Islet precursor cell (in vitro differentiated cells): ENCODE measurements around the gene RHOBTB1.

Experiments
- DNase-seq: peaks from one replicate; pipeline ENCODE4 v3.0.0-alpha.2; 2018

RHOBTB1 gene

DNA sequence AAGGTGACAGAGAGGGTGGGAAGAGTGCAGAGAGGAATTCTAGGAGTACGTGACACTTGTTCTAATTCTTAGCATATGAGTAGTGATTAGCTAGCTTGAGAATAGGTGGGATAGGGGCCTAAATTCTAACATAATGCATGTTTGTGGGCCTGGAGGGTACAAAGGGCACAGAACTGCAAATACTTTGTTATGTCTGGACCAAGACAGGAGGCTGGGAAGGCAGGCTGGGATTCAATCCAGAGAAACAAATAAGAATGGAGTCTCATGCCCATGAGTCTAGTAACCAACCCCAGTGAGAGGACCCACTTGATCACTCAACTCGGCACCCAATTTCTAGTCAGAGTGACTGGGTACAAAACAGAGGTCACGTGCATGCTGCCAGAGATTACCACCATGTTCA lies 40.9 kb downstream of the RHOBTB1 start:
- no peak for DNase-seq

DNA sequence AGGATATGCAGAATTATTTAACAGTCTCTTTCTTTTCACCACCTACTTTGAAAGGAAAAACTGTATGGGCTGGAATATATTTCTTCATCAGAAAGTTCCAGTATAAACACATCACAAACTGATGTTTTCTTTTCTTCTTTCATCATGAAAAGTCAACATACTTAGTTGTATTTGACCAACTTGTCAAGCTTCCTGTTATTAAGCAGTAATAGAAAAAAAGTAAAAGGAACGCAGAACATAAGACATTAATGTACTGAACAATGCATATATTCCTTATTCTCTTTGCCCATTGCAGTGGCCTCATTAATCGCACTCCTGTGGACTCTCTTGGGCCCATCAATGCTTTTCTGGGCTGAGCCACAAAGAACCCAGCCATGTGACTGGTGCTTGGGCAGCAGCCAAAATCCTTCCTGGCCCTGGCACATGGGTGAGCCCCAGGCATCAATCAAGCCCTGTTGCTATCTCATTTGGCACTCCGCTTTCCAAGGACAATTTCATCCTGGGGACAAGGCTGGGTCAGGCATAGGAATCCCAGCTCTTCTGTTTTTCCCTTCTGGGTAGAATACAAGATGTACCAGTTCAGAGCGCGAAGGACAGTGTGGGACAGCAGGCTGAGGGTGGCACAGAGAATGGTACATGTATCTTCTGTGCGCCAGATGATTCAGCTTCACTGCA lies 42.3 kb downstream of the RHOBTB1 start:
- no peak for DNase-seq

DNA sequence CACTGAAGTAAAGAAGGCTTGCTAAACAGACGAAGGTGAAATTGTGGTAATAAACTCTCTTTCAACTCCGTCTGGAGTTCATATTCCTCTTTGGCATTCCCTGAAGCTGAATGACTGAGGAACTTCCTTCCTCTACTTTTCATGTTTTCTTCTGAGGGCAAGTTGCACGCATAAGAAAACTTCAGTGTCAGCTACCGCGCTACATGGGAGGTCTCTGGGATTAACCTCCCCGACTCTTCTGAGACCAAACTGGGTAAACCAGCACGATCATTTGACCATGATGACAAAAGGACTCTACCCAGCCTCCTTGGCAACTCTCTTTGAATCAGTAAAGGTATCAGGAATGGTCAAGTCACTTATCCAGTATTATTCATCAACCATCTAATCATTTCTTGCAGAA lies 44.7 kb downstream of the RHOBTB1 start:
- DNase-seq, result no peak

DNA sequence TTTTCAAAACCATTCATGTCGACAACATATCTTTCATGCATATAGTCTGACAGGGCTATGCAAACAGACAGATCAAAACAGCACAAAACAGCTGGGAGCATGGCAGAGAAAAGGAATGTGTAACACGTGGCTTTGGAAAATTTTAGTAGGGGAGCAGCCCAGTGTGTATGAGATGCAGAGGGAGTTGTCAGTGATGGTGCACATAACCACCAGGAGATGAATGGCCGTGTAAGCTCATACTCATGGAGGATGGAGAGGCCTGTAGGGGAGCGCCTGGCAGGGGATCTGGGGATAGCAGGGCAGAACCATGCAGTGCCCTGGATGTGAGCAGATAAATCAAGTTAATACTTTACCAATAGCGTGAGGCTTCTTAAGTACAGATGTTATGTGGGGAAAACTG lies 45.7 kb downstream of the RHOBTB1 start:
- no peak for DNase-seq

DNA sequence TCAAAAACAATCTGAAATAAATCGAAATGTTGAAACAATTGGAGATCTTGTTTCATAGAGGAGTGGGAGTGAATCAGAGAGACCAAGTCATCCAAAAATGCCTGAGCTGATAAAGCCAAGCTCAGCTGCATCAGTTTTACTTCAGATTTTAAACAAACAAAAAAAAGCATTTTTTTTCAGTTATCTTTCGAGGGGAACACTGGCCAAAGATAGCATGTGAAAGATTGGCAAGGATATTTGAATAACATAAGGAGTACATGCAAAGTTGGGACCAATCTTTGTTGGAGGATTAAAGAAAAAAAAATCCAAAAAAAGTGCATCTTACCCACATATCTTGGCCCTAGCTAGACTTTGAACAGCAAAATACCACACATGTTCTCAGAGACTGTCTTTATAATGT lies 47.2 kb downstream of the RHOBTB1 start:
- no peak for DNase-seq

DNA sequence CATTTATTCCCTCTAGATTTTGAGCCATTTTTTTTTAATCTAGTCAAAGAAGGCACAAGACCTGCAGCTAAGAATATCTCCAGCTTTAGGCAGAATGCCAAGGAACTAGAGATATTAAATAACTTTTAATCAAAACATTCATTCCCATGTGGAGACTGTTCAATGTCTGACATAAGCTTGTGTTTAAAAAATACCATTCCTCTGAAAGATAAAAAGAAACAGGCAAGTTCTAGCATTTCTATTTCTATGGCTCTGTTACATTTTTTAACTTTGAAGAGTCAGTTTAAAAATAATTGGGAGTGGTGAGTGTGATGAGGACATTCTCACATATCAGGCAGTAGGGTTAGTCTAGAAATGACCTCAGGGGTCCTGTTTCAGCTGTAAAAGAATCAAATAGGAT lies 48.0 kb downstream of the RHOBTB1 start:
- no peak for DNase-seq

DNA sequence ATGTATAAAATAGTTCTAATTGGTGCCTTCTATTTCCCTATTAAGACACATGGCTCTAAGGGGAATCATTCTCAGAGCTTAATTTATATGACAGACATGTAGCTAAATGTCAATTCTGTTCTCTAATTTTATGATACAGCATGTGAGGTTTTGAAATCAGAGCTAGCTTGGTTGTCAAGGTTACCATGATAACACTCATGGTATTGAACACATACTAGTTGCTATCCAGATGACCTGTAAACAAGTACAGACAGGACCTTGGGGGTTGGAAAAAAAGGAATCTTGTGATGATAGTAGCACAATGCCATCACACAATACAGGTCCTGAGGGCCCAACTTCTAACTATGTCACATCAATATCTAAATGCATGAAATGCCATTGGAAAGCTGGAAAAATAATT lies 49.2 kb downstream of the RHOBTB1 start:
- DNase-seq, result no peak

DNA sequence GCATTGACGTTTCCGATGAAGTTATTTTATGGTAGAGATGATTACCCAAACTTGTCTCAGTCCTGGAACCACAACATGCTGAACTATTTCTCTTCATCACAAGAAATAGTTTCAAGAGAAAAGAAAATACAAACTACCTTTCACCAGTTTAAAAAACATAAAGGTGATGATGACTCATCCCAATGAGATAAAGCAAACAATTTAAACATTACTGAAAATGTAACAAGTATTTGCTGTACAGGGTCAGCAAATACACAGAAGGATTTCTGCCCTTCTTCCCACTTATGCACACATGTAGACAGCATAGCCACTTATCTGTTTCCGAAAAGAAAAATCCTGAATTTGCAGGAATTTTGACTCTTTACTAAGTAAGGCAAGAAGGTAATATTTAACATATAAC lies 50.8 kb downstream of the RHOBTB1 start:
- DNase-seq, result no peak

DNA sequence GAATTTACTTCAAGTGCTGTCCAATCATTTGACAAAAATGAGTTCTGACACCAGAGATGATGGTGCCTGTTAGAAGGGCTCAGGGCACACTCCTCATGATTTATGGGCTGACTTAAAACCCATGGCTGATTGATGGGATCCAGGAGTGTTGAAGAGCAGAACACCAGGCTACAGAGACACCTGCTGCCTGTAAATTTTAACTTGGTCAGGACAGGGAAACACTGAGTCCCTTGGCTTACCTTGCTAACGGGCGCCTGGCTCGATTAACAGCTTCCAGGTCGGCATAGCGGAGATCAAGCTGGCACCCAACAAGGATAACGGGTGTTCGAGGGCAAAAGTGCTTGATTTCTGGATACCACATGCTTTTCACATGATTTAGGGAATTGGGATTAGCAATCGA lies 51.4 kb downstream of the RHOBTB1 start:
- DNase-seq, result no peak

DNA sequence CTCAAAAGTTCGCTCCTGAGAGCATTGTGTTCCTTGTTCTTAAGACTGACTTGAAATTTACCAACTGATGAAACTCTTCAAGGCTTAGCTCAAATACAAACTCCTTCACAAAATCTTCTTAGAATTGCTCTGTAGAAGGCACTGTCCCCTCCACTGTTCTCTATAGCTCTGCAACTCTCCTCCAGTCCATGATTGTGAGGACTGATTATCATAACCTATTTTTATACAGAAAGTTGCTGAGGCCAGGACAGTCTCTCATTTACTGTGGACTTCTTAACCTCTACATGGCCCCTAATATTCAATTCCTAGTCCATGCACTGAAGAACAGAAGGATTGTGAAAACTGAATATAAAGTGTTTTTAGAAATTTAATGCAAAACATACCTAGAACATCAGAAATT lies 53.2 kb downstream of the RHOBTB1 start:
- DNase-seq, result no peak

DNA sequence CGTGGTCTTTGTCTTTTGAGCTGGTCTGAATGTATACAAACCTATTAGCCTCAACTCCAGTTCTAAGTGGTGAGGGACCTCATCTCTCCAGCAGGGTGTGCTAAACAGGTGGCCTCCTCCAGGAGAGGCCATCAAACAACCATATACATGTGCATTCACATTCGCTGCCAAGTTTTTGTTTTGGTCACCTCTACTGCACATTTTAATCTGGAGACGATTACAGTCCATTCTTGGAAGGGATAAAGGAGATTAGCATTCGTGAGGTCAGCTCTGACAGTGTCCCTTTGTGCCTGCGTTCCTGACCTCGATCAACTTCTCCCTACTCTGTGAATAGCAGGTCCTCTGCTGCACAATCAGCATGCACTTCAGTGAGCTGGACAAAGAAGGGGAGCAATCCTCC lies 60.8 kb downstream of the RHOBTB1 start:
- peak; percentile 60 for DNase-seq

DNA sequence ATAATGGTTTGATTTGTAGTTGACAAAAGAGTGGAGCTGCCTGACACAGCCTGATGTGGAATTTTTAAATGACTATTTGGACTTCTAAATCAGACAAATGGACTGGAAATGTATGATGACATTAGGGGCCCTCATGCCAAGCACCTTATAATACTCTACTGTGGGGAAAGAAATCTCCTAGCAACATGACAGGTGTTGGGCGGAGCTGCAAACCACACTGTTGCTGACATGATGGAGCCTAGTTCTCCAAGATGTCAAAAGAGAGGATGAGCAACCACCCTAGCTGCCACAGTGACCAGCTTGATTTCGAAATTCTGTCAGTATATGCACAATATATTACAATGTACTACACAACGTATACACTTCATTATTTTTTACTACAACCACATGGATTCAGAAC lies 65.8 kb downstream of the RHOBTB1 start:
- DNase-seq, result no peak

DNA sequence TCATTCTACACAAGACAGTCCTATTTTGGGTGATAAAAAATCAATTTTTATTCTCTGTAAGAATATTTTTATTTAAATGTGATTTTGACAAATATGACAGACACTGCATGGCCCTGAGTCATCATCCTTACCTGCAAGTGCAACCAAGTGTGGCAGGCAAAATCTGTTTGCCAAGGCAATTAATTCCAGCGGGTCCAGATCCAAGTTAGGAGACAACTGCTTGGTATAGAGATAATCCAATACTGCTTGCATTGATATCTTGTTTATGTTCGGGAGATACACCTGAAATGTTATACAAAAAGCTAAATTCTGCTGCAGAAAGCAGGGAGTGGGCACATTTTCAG lies 66.2 kb downstream of the RHOBTB1 start:
- no peak for DNase-seq

DNA sequence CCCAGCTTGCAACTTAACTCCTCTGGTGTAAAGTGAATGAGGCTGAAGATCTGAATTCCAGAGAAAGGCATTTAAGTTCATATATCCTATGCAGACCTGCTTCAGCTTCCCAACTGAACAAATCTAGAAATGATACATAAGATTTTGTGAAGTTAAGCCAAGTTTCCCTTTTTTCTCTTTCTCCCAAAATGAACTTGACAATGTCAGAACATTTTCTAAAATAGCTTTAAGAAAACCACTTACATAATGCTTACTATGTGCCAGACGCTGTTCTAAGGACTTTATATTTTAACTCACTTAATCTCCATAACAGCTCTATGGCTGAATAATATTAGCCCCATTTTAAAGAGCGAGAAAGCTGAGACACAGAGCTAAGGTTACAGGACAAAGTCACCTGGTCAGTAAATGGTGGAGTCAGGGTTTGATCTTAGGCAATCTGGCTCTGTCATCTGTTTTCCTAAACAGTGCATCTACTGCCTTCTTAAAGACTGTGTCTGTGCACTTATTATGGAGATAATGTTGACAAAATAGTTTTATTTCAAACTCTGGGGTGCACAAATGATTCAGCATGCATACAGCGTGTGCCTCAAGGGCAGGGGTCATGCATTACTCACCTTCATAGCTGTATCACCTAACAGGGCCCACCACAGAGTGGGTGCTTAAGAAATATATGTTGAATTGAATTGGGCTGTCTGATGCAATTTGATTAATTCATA lies 66.8 kb downstream of the RHOBTB1 start:
- no peak for DNase-seq

DNA sequence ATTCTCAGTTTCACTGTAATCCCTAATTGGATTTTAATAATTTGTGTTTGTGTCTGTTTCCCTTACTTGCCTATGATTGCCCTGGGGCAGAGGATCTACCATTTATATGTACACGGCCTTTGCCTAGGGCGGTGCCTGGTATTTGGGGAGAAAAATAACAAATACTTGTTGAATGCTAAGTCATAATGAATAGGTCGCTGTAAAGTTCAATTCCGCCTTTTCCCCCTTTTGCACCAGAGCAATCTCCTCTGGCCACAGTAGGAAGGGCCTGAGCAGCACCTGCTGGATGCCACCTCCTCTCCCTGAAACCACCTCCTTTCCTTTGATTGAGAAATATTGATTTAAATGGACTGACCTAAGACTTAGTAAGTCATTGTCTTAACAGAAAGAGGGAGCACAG lies 70.2 kb downstream of the RHOBTB1 start:
- no peak for DNase-seq

DNA sequence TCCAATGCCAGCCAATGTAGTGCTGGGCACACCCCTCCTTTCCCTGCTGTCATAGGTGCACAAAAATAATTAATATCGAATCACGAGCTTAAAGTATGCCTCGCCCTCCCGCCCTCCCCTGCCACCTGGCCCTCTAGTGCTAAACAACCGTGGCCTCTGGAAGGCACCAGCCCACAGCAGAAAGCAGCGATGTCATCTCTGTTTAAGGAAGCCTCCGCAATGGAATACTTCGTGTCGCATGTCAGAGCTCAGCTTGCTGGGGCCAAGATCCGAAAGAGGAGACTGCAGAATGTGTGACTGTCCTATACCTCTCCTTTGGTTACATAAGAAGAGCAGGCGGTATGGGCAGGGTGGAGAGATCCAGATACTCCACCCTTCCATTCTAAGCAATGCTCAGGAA lies 71.5 kb downstream of the RHOBTB1 start:
- DNase-seq, result no peak

DNA sequence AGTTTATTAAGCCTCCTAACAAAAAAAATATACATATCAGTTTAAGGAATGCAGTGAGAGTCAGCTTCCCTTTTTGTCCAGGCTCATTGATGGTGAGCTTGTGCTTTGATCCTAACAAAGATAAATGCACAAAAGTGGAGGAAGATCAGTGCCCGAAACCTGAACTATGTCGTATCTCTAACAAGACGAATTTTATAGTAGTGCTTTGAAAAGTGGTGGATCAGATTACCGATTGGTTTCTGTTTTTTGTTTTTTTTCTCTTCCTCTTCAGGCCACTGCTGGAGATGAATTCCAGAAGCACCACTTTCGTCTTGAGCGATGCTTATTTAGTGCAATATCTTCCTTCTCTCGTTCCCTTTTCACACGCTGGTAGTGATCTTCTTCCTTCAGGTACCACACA lies 72.8 kb downstream of the RHOBTB1 start:
- no peak for DNase-seq

DNA sequence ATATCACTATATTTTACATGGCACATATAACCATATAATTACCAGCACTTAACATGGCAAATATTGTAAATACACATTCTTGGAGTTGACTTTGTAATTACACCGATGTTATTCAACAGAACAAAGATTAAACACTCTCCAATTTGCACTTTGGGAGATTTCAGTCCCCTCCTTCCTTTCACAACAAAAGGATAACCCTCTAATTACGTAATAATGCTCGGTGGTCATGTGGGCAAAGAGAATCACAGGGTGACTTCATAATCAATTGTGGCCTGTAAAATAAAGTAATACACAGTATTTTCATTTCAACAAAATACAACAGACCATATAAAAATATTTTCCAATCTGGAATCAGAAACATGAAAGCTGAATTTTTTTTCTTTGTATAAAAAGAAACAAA lies 73.2 kb downstream of the RHOBTB1 start:
- DNase-seq, result no peak

DNA sequence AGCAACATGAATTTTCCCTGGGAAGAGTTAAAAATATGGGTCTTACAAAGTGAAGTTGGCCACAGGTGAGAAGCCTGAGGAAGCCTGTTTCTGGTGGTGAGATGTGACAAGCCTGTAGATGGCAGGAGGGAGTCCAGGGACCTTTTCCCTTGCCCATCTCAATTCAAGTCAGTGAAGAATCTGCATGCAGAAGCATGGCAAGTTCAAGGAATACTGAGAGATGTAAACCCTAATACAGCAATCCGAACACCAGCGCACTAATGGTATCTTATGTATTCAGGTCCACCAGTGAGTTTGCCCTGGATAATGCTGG lies 73.6 kb downstream of the RHOBTB1 start:
- no peak for DNase-seq

DNA sequence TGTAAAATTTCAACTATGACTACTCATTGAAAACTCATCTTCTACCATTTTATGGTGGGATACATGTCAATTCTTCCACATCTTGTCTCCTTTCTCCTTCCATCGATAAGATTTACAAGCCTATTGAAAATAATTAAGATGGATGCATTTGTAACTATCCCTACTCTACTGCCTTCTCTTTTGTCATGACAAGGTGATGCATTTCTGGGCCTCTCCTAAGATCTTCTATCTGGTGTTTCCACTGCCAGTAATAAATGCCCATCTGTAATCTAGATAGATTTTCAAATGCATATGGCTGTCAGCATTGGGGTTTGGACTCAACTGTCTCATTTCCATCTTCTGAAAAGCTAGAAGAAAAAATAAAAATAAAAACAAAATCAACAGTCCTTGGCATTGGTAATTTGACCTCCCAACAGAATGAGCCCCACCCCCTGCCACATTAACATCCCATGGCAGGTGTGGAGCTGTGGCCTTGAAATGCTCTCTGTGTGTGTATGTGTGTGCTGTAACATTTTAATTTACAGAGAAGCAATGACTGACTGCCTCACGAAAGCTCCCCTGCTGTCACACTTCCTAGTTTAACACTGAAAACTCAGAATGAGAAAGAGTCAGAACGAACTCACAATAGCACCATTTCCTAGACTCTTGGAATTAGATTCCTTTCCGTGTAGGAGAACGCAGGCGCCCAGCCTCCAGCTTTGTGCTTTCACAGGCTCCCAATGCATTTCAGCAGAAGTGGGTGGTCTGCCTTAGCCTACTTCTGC lies 74.2 kb downstream of the RHOBTB1 start:
- DNase-seq, result no peak

DNA sequence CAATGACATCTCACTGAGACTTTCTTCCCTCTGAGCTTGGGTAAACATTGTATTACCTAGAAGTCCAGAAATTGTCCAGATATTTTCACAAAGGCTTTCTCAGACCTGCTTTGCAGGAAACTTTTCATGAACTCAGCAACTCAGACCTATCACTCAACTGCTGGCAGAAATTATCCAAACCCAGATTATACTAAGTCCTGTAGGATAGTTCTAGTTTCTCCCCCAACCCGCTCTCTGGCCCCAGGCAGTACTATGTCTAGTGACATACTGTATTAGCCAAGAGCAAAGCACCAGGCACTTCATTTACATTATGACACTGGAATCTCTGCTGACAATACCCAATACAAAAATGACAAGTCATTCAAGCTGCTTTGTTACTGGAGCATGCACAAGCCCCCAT lies 75.0 kb downstream of the RHOBTB1 start:
- DNase-seq, result no peak

DNA sequence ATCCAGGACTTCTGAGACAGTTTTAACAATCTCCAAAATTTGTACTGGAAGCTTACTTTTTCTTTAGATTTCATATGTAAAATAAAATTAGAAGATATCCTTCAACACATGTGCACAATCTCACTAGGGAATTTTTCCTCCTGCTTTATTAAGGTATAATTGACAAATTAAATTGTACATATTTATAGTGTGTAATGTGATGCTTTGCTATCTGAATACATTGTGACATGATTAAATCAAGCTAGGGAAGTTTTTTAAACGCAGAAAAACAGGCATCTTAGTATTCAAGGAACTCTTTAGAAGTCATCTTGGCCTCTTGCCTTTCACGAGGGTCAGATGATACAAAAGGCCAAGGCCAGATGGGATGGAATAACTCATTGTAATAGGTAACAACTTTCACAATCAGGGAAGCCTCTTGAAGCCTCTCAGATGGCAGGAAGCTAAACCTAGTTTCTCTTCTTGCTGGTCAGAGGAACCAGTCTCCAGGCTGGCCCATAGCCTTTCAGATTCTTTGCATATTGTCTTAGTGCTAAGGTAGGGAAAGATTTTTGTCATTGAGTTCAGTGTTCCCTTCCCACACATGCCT lies 78.7 kb downstream of the RHOBTB1 start:
- DNase-seq, result no peak

DNA sequence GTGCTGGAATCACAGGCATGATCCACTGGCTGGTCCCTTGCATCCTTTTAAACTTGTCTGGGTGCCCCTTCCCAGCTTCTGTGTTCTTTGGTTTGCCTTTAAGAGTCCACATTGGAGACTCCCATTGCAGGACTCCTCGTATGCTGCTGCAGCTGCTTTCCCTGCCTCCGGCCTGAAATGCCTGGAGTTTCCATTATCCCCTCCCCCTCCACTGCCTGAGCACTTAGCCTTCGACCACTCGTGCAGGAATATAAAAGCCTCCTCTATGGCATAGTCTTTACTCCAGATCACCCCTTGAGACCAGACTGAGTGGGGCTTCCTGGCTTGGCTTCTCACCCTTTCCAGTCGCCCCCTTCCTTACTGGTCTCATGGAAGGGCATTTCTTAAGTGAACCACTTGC lies 80.2 kb downstream of the RHOBTB1 start:
- DNase-seq, result peak; percentile 73

DNA sequence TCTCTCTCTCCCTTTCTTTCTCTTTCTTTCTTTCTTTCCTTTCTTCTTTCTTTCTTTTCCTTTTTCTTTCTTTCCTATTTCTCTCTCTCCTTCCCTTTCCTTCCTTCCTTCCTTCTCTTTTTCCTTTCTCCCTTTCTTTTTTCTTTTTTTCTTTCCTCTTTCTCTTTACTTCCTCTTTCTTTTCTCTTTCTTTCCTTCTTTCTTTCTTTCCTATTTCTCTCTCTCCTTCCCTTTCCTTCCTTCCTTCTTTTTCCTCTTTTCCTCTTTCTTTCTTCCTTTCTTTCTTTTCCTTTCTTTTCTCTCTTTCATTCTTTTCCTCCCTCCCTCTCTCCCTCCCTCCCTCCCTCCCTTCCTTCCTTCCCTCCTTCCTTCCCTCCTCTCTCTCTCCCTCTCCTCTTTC lies 81.5 kb downstream of the RHOBTB1 start:
- no peak for DNase-seq
